ENCODE measurements around the gene MKRN3. TPM values are rescaled to one million over a fixed set of nuclear protein-coding genes. Genes with fewer than 3 reads are reported as not detected.

Gene MKRN3
- total RNA-seq, 1 donor from 2014 or later: 0.63 TPM

- Histone ChIP-seq H3K4me1 (no peaks in the 10 kb centered on the region), H3K27me3 (ENCODE audit: low read depth) (peaks cover 42% of the 10 kb centered on the region), H3K27ac (replicated peaks) (no peak overlapping the region), H3K9me3 (replicated peaks) (peaks cover 3% of the 10 kb centered on the region), H3K36me3 (no peaks in the 10 kb centered on the region), H3K4me3 (peak overlapping the region; percentile 12)
- no peak for DNase-seq
- intact Hi-C loops (cut with micrococcal nuclease): no loop called here
- no peak for TF ChIP-seq CTCF (IDR thresholded peaks at IDR 0.05; ENCODE audit: borderline replicate concordance)
These were observed 3.6 kb upstream of the MKRN3 start for GRCh38 chr15:23561914-23562313.

GRCh38 chr15:23564821-23565394 lies 566 bp upstream of the MKRN3 start:
- Histone ChIP-seq H3K36me3 (no peaks in the 10 kb centered on the region), H3K4me1 (no peaks in the 10 kb centered on the region), H3K27me3 (ENCODE audit: low read depth) (peaks cover 53% of the 10 kb centered on the region), H3K4me3 (peak overlapping the region; percentile 61), H3K27ac (replicated peaks) (peak overlapping the region; percentile 59), H3K9me3 (replicated peaks) (peaks cover 3% of the 10 kb centered on the region)
- intact Hi-C loops (cut with micrococcal nuclease): no loop called here
- TF ChIP-seq CTCF (IDR thresholded peaks at IDR 0.05; ENCODE audit: borderline replicate concordance): no peak
- no peak for DNase-seq

- Histone ChIP-seq H3K27ac (replicated peaks) (peak overlapping the region; percentile 59), H3K27me3 (ENCODE audit: low read depth) (peaks cover 53% of the 10 kb centered on the region), H3K4me3 (peak overlapping the region; percentile 61), H3K4me1 (no peaks in the 10 kb centered on the region), H3K36me3 (no peaks in the 10 kb centered on the region), H3K9me3 (replicated peaks) (peaks cover 3% of the 10 kb centered on the region)
- no peak for TF ChIP-seq CTCF (IDR thresholded peaks at IDR 0.05; ENCODE audit: borderline replicate concordance)
- DNase-seq: no peak
- intact Hi-C loops (cut with micrococcal nuclease): no loop called here
These were observed 639 bp downstream of the MKRN3 start for GRCh38 chr15:23566071-23566554.

- intact Hi-C loops (cut with micrococcal nuclease): no loop called here
- Histone ChIP-seq H3K4me3 (peak overlapping the region; percentile 61), H3K27me3 (ENCODE audit: low read depth) (peaks cover 48% of the 10 kb centered on the region), H3K9me3 (replicated peaks) (peaks cover 3% of the 10 kb centered on the region), H3K4me1 (no peaks in the 10 kb centered on the region), H3K36me3 (no peaks in the 10 kb centered on the region), H3K27ac (replicated peaks) (no peak overlapping the region)
- no peak for DNase-seq
- TF ChIP-seq CTCF (IDR thresholded peaks at IDR 0.05; ENCODE audit: borderline replicate concordance): no peak
These were observed 1.2 kb downstream of the MKRN3 start for GRCh38 chr15:23566651-23567050.

- Histone ChIP-seq H3K36me3 (no peaks in the 10 kb centered on the region), H3K27me3 (ENCODE audit: low read depth) (peaks cover 35% of the 10 kb centered on the region), H3K9me3 (replicated peaks) (peaks cover 3% of the 10 kb centered on the region), H3K4me1 (no peaks in the 10 kb centered on the region), H3K27ac (replicated peaks) (no peak overlapping the region), H3K4me3 (no peak overlapping the region)
- TF ChIP-seq CTCF (IDR thresholded peaks at IDR 0.05; ENCODE audit: borderline replicate concordance): no peak
- intact Hi-C loops (cut with micrococcal nuclease): no loop called here
- no peak for DNase-seq
These were observed 2.4 kb downstream of the MKRN3 start for GRCh38 chr15:23567921-23568320.

All from left ventricle myocardium inferior (tissue), 1 donor.